B cell (primary cell): Measurements from ENCODE around the gene WDR26. TPM values are rescaled to one million over a fixed set of nuclear protein-coding genes. Genes with fewer than 3 reads are reported as not detected.

ENCODE experiments used
- ATAC-seq: fragments of 200-7000 bp; cut with Tn5 transposase; one replicate; pipeline ENCODE4 v1.10.0; 2021; ENCODE audit warnings: low read depth, mild to moderate bottlenecking, moderate number of reproducible peaks, moderate library complexity
- CTCF ChIA-PET: fragments of 350-600 bp; sonication (Branson Sonifier 250); formaldehyde crosslinking; loops from one replicate; lab custom pipeline; 2021; ENCODE audit warnings: antibody characterized with exemption, inconsistent platforms; lab: Charles Lee
- POLR2A ChIA-PET: fragments of 350-600 bp; sonication (Branson Sonifier 250); formaldehyde crosslinking; loops from one replicate; lab custom pipeline; 2021; ENCODE audit warnings: antibody characterized with exemption; lab: Charles Lee
- DNase-seq: peaks from one replicate; pipeline ENCODE4 v3.0.0; 2013
- H2AFZ ChIP-seq: 2 replicates; pipeline ENCODE4 v1.6.1; 2012; ENCODE audit warnings: mild to moderate bottlenecking, low read depth, low read length; ENCODE audit not compliant: insufficient read depth, poor library complexity, severe bottlenecking
- H3K27ac ChIP-seq, 2 donors: 1 replicate in 1 of 2; 2 replicates in 1 of 2; pipeline ENCODE4 v1.5.1; 2012 to 2013; ENCODE audit warnings: low read length in 2 of 2, mild to moderate bottlenecking in 2 of 2, moderate library complexity in 1 of 2
- H3K27me3 ChIP-seq, 4 experiments: fragments of 200-600 bp in 1 of 4; sonication (generic) in 1 of 4; replicated peaks in 1 of 4; 1 replicate in 2 of 4; 2 replicates in 2 of 4; pipeline versions ENCODE4 v1.6.1 to v1.7.0; 2013 to 2016; ENCODE audit warnings: low read length in 3 of 4, mild to moderate bottlenecking in 2 of 4, mixed read lengths in 1 of 4, moderate library complexity in 1 of 4; ENCODE audit not compliant: insufficient read depth in 4 of 4, control insufficient read depth in 3 of 4; ENCODE audit errors: control extremely low read depth in 1 of 4
- H3K36me3 ChIP-seq, 2 experiments: replicated peaks in 1 of 2; 1 replicate in 1 of 2; 2 replicates in 1 of 2; pipeline versions ENCODE4 v1.6.1 to v1.7.1; 2013; ENCODE audit warnings: low read length in 1 of 2; ENCODE audit not compliant: insufficient read depth in 2 of 2, control insufficient read depth in 1 of 2; ENCODE audit errors: control extremely low read depth in 1 of 2, extremely low read depth in 1 of 2
- H3K4me1 ChIP-seq, 2 donors: fragments of 200-600 bp in 1 of 2; sonication (generic) in 1 of 2; 1 replicate in 1 of 2; 2 replicates in 1 of 2; pipeline versions ENCODE4 v1.5.1 to v1.6.1; 2013 to 2017; ENCODE audit warnings: low read length in 2 of 2; ENCODE audit not compliant: control insufficient read depth in 2 of 2, insufficient read depth in 2 of 2
- H3K4me2 ChIP-seq: replicated peaks from 2 replicates; pipeline ENCODE3; 2012; ENCODE audit warnings: mild to moderate bottlenecking, low read depth, low read length; ENCODE audit not compliant: poor library complexity, severe bottlenecking
- H3K4me3 ChIP-seq, 5 experiments: fragments of 200-600 bp in 1 of 5; sonication (generic) in 1 of 5; 1 replicate in 3 of 5; 2 replicates in 2 of 5; pipeline versions ENCODE4 v1.5.1 to v1.7.0; 2011 to 2016; ENCODE audit warnings: low read length in 4 of 5, mild to moderate bottlenecking in 4 of 5, low read depth in 2 of 5, control low read depth in 1 of 5, moderate library complexity in 1 of 5; ENCODE audit not compliant: insufficient read depth in 1 of 5; ENCODE audit errors: control extremely low read depth in 1 of 5, extremely low read depth in 1 of 5
- H3K79me2 ChIP-seq: fragments of 200-600 bp; sonication (generic); one replicate; pipeline ENCODE4 v1.6.0; 2016; ENCODE audit warnings: low read length; ENCODE audit not compliant: control insufficient read depth, insufficient read depth
- H3K9ac ChIP-seq: fragments of 200-600 bp; sonication (generic); 2 replicates; pipeline ENCODE4 v1.6.1; 2017; ENCODE audit warnings: mild to moderate bottlenecking, low read length, moderate library complexity
- H3K9me3 ChIP-seq, 3 donors: one replicate each; pipeline versions ENCODE4 v1.6.1 to v1.7.1; 2013; ENCODE audit warnings: low read length in 2 of 3; ENCODE audit not compliant: control insufficient read depth in 2 of 3, insufficient read depth in 1 of 3; ENCODE audit errors: control extremely low read depth in 1 of 3
- H4K20me1 ChIP-seq: 2 replicates; pipeline ENCODE4 v1.6.0; 2012; ENCODE audit warnings: mild to moderate bottlenecking, low read length; ENCODE audit not compliant: insufficient read depth, control insufficient read depth, poor library complexity, severe bottlenecking
- H3K27ac Mint-ChIP-seq: one replicate; pipeline ENCODE4 v1.8.0; 2021; ENCODE audit warnings: mixed read lengths
- H3K27me3 Mint-ChIP-seq: one replicate; pipeline ENCODE4 v1.8.0; 2021; ENCODE audit warnings: mixed read lengths
- H3K4me1 Mint-ChIP-seq: one replicate; pipeline ENCODE4 v1.8.0; 2021; ENCODE audit warnings: mixed read lengths
- H3K4me3 Mint-ChIP-seq: one replicate; pipeline ENCODE4 v1.8.0; 2021; ENCODE audit warnings: mixed read lengths
- H3K9me3 Mint-ChIP-seq: one replicate; pipeline ENCODE4 v1.8.0; 2022; ENCODE audit warnings: mixed read lengths; ENCODE audit not compliant: insufficient read depth
- CTCF ChIP-seq: fragments of 200-600 bp; IDR thresholded peaks from one replicate; pipeline ENCODE4 v1.8.0; 2022; ENCODE audit warnings: antibody characterized with exemption, mild to moderate bottlenecking
- EZH2 ChIP-seq: IDR thresholded peaks from 2 replicates; pipeline ENCODE4 v1.6.1; 2012; ENCODE audit warnings: borderline replicate concordance, low read depth, mild to moderate bottlenecking, moderate library complexity, low read length; ENCODE audit not compliant: insufficient read depth, poor library complexity, severe bottlenecking
- WGBS: methylation state at CpG from one replicate; pipeline ENCODE4 v1.1.5; 2013; ENCODE audit warnings: missing lambda C conversion rate; ENCODE audit not compliant: insufficient coverage; 5-methylcytosine and 5-hydroxymethylcytosine counted together
- intact Hi-C: fragments of 100-400 bp; cut with micrococcal nuclease; formaldehyde crosslinking; loops from one replicate; pipeline ENCODE4 v1.10.0; 2022
- polyA plus RNA-seq: library from polyadenylated mRNA; depleted of rRNA; stranded (reverse); fragments of >200 nt; gene quantifications from 2 replicates; pipeline ENCODE4 v1.2.3, GENCODE V29; 2012
- total RNA-seq, 2 donors: library from RNA; stranded (reverse); fragments of 120-200 nt in 1 of 2; gene quantifications; 1 replicate in 1 of 2; 2 replicates in 1 of 2; pipeline versions ENCODE4 v1.2.3 to v1.2.4, GENCODE V29; 2013 to 2022

WDR26 gene
- total and polyA plus RNA-seq, 2 donors (not counting 1 experiment from before 2014, with no cell fraction given) = 35.7 to 108 TPM

DNA sequence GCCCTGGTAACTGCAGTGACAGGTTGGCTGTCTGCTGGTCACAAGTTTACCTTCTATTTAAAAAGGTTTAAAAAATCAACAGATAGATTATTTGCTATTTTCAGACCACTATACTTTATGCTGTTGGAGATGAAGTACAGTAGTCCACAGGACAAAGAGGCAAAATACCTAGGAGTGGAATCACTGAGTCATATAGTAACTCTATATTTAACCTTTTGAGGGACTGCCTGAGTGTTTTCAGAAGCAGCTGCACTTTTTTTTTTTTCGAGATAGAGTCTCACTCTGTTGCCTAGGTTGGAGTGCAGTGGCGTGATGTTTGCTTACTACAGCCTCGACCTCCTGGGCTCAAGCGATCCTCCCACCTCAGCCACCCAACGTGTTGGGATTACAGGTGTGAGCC, 66.2 kb downstream of the WDR26 start:
- Mint-ChIP-seq H3K27me3 (no peaks in the 10 kb centered on the region), H3K4me1 (peaks cover 17% of the 10 kb centered on the region), H3K9me3 (no peaks in the 10 kb centered on the region), H3K4me3 (no peak overlapping the region), H3K27ac (no peak overlapping the region)
- Histone ChIP-seq H3K9ac (no peak overlapping the region), H3K36me3 (peaks cover 4 to 53% of the 10 kb centered on the region in 2 experiments), H3K79me2 (peaks cover 34% of the 10 kb centered on the region), H3K4me3 (no peak overlapping the region), H3K27me3 (no peaks in the 10 kb centered on the region), H2AFZ (no peak overlapping the region), H3K27ac (no peak overlapping the region), H4K20me1 (peaks cover 22% of the 10 kb centered on the region), H3K4me2 (no peak overlapping the region), H3K4me1 (peaks cover 0 to 6% of the 10 kb centered on the region in 2 donors), H3K9me3 (no peaks in the 10 kb centered on the region)
- DNase-seq = no peak
- intact Hi-C loops = no loop called here
- 96% methylated on average over 4 of the region's 5 CpGs for WGBS
- POLR2A ChIA-PET = no interaction called here
- CTCF ChIA-PET = interaction anchor here (0.7 kb wide), 1 partner anchor 190 kb away, joined by 3 read pairs; no protein-coding TSS in a partner anchor
- ATAC-seq = no peak
- TF ChIP-seq EZH2 (no peak), CTCF (no peak)

DNA sequence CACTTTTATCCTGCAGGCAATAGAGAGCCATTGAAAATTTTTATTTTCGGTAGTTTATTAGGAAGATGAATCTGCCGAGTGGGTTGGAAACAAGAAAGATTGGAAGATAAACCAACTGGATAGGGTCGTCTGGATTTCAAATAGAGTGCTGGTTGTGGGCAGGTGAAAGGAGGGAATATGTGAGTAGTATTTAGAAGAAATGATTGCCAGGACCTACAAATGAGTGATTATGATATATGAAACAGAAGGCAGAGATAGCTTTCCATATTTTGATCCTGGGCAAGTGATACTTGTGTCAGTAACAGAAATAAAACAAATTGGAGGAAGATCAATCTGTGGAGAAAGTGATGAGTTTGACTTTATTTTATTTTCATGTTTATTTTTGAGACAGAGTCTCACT, 75.4 kb downstream of the WDR26 start:
- H3K9me3 ChIP-seq = no peaks in the 10 kb centered on the region
- Mint-ChIP-seq H3K27ac (no peak overlapping the region), H3K4me3 (no peak overlapping the region), H3K4me1 (peaks cover 28% of the 10 kb centered on the region), H3K27me3 (no peaks in the 10 kb centered on the region), H3K9me3 (no peaks in the 10 kb centered on the region)
- no peak overlapping the region for H3K4me2 ChIP-seq
- H3K27me3 ChIP-seq = no peaks in the 10 kb centered on the region
- peaks cover 9 to 14% of the 10 kb centered on the region in 2 donors for H3K4me1 ChIP-seq
- 96% methylated on average over 3 of the region's 3 CpGs for WGBS
- H3K4me3 ChIP-seq = no peak overlapping the region
- CTCF ChIA-PET = no interaction called here
- peaks cover 0 to under 1% of the 10 kb centered on the region in 2 experiments for H3K36me3 ChIP-seq
- H3K9ac ChIP-seq = no peak overlapping the region
- intact Hi-C loops = no loop called here
- H3K27ac ChIP-seq = no peak overlapping the region
- TF ChIP-seq CTCF (no peak), EZH2 (no peak)
- ATAC-seq (no peak), DNase-seq (no peak)
- POLR2A ChIA-PET = no interaction called here
- no peak overlapping the region for H2AFZ ChIP-seq
- H3K79me2 ChIP-seq = peaks cover 68% of the 10 kb centered on the region
- peaks cover 40% of the 10 kb centered on the region for H4K20me1 ChIP-seq
